PFSK-1 (cell line): Measurements from ENCODE around the gene MUCL3.

ENCODE experiments used
- FOXP2 ChIP-seq: optimal IDR thresholded peaks from 2 replicates; pipeline ENCODE3; 2011; ENCODE audit warnings: borderline replicate concordance, control low read depth, inconsistent platforms; ENCODE audit not compliant: insufficient read depth; ENCODE audit errors: extremely low read length, extremely low read depth
- POLR2AphosphoS5 ChIP-seq: IDR thresholded peaks from 2 replicates; pipeline ENCODE4 v1.6.1; 2012; ENCODE audit warnings: low read depth, mild to moderate bottlenecking, control low read depth, low read length, moderate library complexity
- REST ChIP-seq, 2 experiments: IDR thresholded peaks; 2 replicates each; pipeline versions ENCODE4 v1.6.1 to v1.8.0; 2011 to 2012; ENCODE audit warnings: low read depth in 2 of 2, low read length in 2 of 2, control low read depth in 1 of 2, inconsistent platforms in 1 of 2, mild to moderate bottlenecking in 1 of 2, moderate library complexity in 1 of 2; ENCODE audit not compliant: insufficient read depth in 1 of 2
- TAF1 ChIP-seq: IDR thresholded peaks from 2 replicates; pipeline ENCODE4 v1.6.1; 2012; ENCODE audit warnings: low read length, control low read depth, borderline replicate concordance; ENCODE audit not compliant: insufficient read depth

GRCh38 chr6:30955367-30956042 is 14.7 kb downstream of the MUCL3 start:
- TF ChIP-seq TAF1 (no peak), FOXP2 (no peak), POLR2AphosphoS5 (no peak), REST (IDR thresholded peaks at IDR 0.05; ENCODE audit: insufficient read depth in 1 of 2, low read depth in 2 of 2, low read length in 2 of 2) (no peak)
